Neural progenitor cell (in vitro differentiated cells): ENCODE data around the gene TGOLN2.

Experiments used
- EZH2 ChIP-seq: fragments of 200-600 bp; sonication (generic); IDR thresholded peaks from 2 replicates; pipeline ENCODE4 v1.6.1; 2017; ENCODE audit warnings: antibody characterized with exemption, mild to moderate bottlenecking, moderate library complexity
- TF ChIP-seq, protein P1 (sequence below): fragments of 200-600 bp; sonication (generic); IDR thresholded peaks from 2 replicates; pipeline ENCODE4 v1.5.1; 2017; ENCODE audit warnings: antibody characterized with exemption, mild to moderate bottlenecking

DNA sequence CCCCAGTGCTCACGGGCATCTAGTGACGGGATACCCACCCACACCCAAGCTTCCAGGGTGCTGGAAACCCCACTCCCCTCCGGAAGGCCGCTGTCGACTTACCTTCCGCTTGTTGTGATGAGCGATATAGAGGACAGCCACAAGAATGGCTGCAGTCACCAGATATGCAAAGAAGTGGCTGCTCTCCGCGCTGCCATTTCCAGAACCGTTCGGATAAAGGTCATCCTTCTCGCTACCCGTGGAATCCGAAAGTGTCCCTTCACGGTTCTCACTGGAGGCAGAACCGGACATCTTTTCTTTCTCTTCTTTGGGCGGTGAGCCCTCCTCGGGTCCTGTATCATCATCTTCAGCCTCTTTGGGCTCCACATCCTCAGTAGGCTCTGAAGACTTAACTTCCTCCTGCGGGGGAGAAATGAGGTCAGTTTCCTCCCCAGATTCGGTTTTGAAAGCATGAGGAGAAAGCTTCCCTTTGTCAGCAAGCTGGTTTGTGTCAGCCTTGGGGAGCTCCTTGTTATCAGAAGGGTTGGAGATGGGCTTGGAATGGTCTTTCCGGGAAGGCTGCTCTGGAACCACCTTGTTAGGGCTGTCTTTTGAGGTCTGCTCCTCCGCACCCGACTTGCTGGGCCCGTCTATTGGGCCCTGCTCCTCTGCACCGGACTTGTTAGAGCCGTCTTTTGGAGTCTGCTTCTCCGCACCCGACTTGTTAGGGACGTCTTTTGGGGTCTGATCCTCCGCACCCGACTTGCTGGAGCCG, 1.2 kb downstream of the TGOLN2 start:
- TF ChIP-seq, protein P1, sequence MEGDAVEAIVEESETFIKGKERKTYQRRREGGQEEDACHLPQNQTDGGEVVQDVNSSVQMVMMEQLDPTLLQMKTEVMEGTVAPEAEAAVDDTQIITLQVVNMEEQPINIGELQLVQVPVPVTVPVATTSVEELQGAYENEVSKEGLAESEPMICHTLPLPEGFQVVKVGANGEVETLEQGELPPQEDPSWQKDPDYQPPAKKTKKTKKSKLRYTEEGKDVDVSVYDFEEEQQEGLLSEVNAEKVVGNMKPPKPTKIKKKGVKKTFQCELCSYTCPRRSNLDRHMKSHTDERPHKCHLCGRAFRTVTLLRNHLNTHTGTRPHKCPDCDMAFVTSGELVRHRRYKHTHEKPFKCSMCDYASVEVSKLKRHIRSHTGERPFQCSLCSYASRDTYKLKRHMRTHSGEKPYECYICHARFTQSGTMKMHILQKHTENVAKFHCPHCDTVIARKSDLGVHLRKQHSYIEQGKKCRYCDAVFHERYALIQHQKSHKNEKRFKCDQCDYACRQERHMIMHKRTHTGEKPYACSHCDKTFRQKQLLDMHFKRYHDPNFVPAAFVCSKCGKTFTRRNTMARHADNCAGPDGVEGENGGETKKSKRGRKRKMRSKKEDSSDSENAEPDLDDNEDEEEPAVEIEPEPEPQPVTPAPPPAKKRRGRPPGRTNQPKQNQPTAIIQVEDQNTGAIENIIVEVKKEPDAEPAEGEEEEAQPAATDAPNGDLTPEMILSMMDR, result no peak
- no peak for TF ChIP-seq EZH2
